GM18508 (cell line): Measurements from ENCODE around the gene IRX1.

Experiments
- ATAC-seq: cut with Tn5 transposase; IDR thresholded peaks from one replicate; pipeline ENCODE4 v1.9.1; 2021; ENCODE audit warnings: moderate number of reproducible peaks; ENCODE audit not compliant: insufficient read depth, unreplicated experiment

IRX1 gene

GRCh38 chr5:3595006-3595961 is at the start of gene IRX1:
Gene IRX1, plus strand, starts transcription at chr5:3595832. Its CDS starts 274 bp downstream, at chr5:3596106.
- ATAC-seq, result no peak

DNA sequence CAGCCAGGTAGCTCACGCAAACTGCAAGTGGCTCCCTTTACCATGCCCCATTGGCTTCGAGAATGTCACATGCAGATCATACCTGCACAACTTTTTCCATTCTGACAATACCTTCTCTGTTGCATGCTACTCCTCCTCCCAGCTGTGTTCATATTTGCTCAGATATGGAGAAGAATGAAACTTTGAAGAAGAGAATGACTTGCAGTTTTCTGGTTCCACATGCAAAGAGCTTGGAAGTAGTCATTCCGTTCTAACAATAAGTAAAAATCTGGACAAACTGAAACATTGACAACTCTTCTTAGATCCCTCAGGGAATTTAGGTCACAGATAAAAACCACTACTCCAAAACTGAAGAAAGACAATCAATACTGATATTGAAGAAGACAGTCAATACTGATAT is 49.6 kb upstream of the IRX1 start:
- ATAC-seq, result no peak

DNA sequence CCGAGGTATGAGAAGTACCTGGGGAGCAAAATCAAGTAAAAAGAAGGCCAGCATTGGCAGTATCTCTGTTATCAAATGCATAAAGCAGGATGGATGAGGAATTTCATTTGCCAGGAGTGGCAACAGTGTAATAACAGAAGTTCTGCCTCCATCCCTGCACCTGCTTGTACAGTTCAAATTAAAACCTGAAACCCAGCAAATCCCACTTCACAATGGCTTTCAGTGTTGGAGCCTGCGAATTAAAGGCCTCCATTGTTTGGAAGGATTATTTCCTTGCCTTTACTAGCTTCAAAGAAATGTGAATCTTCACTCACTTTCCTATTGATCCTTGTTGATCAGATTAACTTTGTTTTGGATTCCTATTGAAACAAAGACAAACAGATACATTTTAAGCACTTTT is 31.5 kb upstream of the IRX1 start:
- no peak for ATAC-seq

GRCh38 chr5:3564827-3565518 is 30.7 kb upstream of the IRX1 start:
- no peak for ATAC-seq

- ATAC-seq, result no peak
Observed at GRCh38 chr5:3584724-3585531, 10.7 kb upstream of the IRX1 start.

- ATAC-seq, result no peak
Observed at GRCh38 chr5:3590161-3590966, 5.3 kb upstream of the IRX1 start.

DNA sequence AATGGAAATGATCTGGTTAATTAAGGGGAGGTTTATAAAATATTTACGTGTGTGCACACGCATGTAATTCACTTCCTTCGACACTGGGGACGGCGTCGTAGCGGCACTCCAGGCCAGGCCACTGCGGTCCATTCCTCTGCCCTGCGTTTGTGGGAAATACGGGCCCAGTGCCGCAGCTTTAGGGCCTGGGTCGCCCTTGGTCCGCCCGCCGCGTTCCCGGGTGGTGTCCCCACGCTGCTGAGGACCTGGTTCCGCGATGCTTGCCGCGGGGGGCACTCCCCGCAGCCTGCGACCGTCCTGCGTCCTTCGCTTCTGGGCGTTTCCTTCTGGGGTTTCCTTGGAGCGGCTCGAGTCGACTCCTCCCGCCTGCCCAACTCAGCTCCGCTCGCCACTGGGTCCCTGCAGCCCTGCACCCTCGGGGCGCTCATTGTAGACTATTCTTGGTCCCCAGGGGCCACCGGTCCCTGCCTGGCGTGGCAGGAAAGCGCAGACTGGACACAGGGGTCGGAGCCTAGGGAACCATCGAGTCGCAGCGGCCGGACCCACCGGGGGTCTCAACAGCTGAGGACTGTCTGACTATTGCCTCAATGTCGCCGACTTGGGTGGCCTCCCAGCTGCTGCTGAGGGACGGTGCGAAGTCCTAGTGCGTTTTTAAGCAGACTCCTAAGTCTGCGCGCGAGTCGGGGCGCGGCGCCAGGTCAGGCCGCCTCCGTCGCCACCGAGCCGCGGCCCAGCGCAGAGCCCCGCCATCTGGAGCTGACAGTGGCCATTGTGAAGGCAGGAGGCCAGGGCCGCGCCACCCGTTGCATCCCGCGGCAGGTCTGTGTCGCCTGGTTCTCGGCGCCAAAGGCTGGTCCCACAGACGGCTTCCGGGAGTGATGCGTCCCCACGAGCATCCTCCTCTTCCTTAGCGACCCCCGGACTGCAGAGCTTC is 4.4 kb upstream of the IRX1 start:
- ATAC-seq, result no peak

- no peak for ATAC-seq
Observed at GRCh38 chr5:3592298-3592697, 3.3 kb upstream of the IRX1 start.

- no peak for ATAC-seq
Observed at GRCh38 chr5:3593771-3594509, 1.7 kb upstream of the IRX1 start.

DNA sequence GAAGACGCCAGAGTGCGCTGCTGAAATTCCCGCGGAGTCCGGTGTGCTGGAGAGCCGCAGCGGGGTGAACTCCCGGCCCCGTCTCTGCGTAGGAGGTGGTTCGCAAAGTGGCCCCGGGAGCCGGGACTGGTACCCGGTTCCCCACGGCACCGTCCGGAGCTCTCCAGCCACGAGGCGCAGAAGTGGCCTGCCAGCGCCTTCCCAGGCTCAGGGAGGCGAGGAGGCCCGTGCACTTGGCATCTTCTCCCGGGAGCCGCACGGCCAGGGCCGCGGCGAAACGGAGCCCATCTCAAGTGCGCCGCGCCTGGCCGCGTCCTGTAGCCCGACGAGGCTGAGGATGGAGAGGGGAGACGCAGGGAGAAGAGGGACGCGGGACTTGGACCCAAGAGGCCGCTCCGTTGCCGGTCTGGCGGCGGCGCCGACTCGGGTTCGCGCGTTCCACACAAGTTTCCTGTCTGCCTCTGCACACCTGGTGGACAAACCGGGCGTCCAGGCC is 1.1 kb upstream of the IRX1 start:
- ATAC-seq, result no peak

GRCh38 chr5:3596261-3596825 is 711 bp downstream of the IRX1 start:
- ATAC-seq, result no peak

DNA sequence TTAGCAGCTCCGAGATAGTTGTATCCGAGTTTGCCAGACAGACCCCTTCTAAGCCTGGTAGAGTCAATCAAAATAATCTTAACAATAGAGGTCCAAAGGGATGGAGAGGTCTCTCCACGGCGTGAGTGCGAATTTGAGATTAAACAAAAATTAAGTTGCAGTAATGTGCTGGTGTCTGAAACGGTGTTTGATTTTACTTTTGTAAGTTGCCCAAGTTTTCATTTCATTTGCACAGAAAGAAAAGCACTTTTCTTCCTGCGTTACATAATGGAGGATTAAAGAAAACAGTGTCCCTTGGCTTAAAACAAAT is 1.2 kb downstream of the IRX1 start:
- ATAC-seq, result no peak

GRCh38 chr5:3597167-3598007 is 1.8 kb downstream of the IRX1 start:
- ATAC-seq, result no peak

- ATAC-seq, result no peak
Observed at GRCh38 chr5:3598207-3598606, 2.6 kb downstream of the IRX1 start.

DNA sequence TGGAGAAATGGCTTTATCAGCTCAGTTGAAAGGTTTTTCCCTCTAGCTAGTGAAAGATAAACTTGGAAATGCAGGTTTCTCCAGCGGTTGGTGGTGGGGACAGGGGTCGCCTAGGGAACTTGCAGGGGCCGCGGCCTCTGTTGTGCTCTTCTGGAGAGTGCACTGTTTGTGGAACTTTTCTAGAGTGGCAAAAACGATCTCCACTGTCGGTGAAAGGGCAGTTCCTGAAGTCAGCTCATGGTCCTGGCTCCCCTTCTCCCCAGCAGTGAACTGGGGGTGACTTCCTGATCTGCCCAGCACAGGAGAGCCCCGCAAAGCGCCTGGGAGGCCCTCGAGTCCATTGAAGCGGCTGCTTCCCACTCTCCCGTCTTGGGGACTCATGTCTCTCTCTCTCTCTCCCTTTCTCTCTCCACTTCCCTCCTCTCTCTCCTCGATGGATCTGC is 3.2 kb downstream of the IRX1 start:
- ATAC-seq, result no peak

DNA sequence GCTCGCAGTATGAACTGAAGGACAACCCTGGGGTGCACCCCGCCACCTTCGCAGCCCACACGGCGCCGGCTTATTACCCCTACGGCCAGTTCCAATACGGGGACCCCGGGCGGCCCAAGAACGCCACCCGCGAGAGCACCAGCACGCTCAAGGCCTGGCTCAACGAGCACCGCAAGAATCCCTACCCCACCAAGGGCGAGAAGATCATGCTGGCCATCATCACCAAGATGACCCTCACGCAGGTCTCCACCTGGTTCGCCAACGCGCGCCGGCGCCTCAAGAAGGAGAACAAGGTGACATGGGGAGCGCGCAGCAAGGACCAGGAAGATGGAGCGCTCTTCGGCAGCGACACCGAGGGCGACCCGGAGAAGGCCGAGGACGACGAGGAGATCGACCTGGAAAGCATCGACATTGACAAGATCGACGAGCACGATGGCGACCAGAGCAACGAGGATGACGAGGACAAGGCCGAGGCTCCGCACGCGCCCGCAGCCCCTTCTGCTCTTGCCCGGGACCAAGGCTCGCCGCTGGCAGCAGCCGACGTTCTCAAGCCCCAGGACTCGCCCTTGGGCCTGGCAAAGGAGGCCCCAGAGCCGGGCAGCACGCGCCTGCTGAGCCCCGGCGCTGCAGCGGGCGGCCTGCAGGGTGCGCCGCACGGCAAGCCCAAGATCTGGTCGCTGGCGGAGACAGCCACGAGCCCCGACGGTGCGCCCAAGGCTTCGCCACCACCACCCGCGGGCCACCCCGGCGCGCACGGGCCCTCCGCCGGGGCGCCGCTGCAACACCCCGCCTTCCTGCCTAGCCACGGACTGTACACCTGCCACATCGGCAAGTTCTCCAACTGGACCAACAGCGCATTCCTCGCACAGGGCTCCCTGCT is 3.8 kb downstream of the IRX1 start:
- ATAC-seq, result no peak
